HEK293 (cell line): ENCODE results near the gene CACNA1F.

Source experiments
- CTCF ChIA-PET: fragments of 350-600 bp; formaldehyde crosslinking; extraction: SDS; loops from one replicate; lab custom pipeline; 2021; ENCODE audit warnings: antibody characterized with exemption; lab: Yijun Ruan, JAX
- POLR2A ChIA-PET: fragments of 300-600 bp; formaldehyde crosslinking; extraction: SDS; loops from one replicate; lab custom pipeline; 2020; ENCODE audit warnings: antibody characterized with exemption, inconsistent platforms; lab: Yijun Ruan, JAX
- H3K27ac ChIP-seq: fragments of 200-500 bp; sonication (Bioruptor generic); 2 replicates; pipeline ENCODE4 v1.5.1; 2014; ENCODE audit warnings: low read depth, low read length, control low read depth, inconsistent platforms; ENCODE audit errors: extremely low read depth
- H3K36me3 ChIP-seq, 2 experiments: fragments of 200-500 bp in 1 of 2; sonication (Bioruptor generic) in 1 of 2; 1 replicate in 1 of 2; 2 replicates in 1 of 2; pipeline ENCODE4 v1.5.1; 2014 to 2017; ENCODE audit warnings: inconsistent platforms in 2 of 2, low read length in 2 of 2; ENCODE audit not compliant: control insufficient read depth in 2 of 2, insufficient read depth in 1 of 2
- H3K4me1 ChIP-seq: fragments of 200-500 bp; sonication (Bioruptor generic); 2 replicates; pipeline ENCODE4 v1.5.1; 2014; ENCODE audit warnings: mild to moderate bottlenecking, low read length, inconsistent platforms; ENCODE audit not compliant: control insufficient read depth, insufficient read depth
- H3K4me3 ChIP-seq: 2 replicates; pipeline ENCODE4 v1.5.1; 2011; ENCODE audit warnings: low read depth, mild to moderate bottlenecking, control low read depth, low read length, moderate library complexity
- H3K9me3 ChIP-seq: fragments of 200-500 bp; sonication (Bioruptor generic); 2 replicates; pipeline ENCODE4 v1.5.1; 2014; ENCODE audit warnings: low read depth, low read length, inconsistent platforms; ENCODE audit not compliant: control insufficient read depth, insufficient read depth
- ATF2 ChIP-seq: fragments of 450-650 bp; formaldehyde crosslinking; IDR thresholded peaks from 2 replicates; pipeline ENCODE4 v1.5.1; 2016; ENCODE audit warnings: missing biosample characterization, missing genetic modification characterization, low read depth
- EGR2 ChIP-seq: fragments of 450-650 bp; formaldehyde crosslinking; IDR thresholded peaks from 2 replicates; pipeline ENCODE4 v1.5.1; 2016; ENCODE audit warnings: low read depth, missing biosample characterization, missing genetic modification characterization
- GLIS2 ChIP-seq: fragments of 450-650 bp; formaldehyde crosslinking; IDR thresholded peaks from 2 replicates; pipeline ENCODE4 v1.5.1; 2016; ENCODE audit warnings: missing biosample characterization, missing genetic modification characterization
- PRDM1 ChIP-seq: fragments of 450-650 bp; formaldehyde crosslinking; IDR thresholded peaks from 2 replicates; pipeline ENCODE4; 2016; ENCODE audit warnings: missing biosample characterization, missing genetic modification characterization
- PRDM4 ChIP-seq: fragments of 450-650 bp; formaldehyde crosslinking; IDR thresholded peaks from 2 replicates; pipeline ENCODE4 v1.5.1; 2017; ENCODE audit warnings: missing biosample characterization, missing genetic modification characterization
- SP3 ChIP-seq: fragments of 450-650 bp; formaldehyde crosslinking; IDR thresholded peaks from 2 replicates; pipeline ENCODE4 v1.5.1; 2016; ENCODE audit warnings: missing biosample characterization, missing genetic modification characterization
- YY2 ChIP-seq: fragments of 450-650 bp; formaldehyde crosslinking; IDR thresholded peaks from 2 replicates; pipeline ENCODE4 v1.5.1; 2016; ENCODE audit warnings: missing biosample characterization, missing genetic modification characterization
- ZBTB21 ChIP-seq: fragments of 450-650 bp; formaldehyde crosslinking; IDR thresholded peaks from 2 replicates; pipeline ENCODE4 v1.5.1; 2017; ENCODE audit warnings: missing biosample characterization, missing genetic modification characterization
- ZBTB26 ChIP-seq: fragments of 450-650 bp; formaldehyde crosslinking; optimal IDR thresholded peaks from 2 replicates; pipeline ENCODE3; 2016; ENCODE audit warnings: missing biosample characterization, mild to moderate bottlenecking, missing genetic modification characterization
- ZNF10 ChIP-seq: fragments of 450-650 bp; formaldehyde crosslinking; IDR thresholded peaks from 2 replicates; pipeline ENCODE4 v1.5.1; 2017; ENCODE audit warnings: missing biosample characterization, missing genetic modification characterization
- ZNF248 ChIP-seq: fragments of 450-650 bp; formaldehyde crosslinking; IDR thresholded peaks from 2 replicates; pipeline ENCODE4 v1.5.1; 2017; ENCODE audit warnings: missing biosample characterization, missing genetic modification characterization
- ZNF26 ChIP-seq: fragments of 450-650 bp; formaldehyde crosslinking; IDR thresholded peaks from 2 replicates; pipeline ENCODE4 v1.5.1; 2016; ENCODE audit warnings: missing biosample characterization, missing genetic modification characterization
- ZNF274 ChIP-seq, 2 experiments: fragments of 200-500 bp in 1 of 2; fragments of 450-650 bp in 1 of 2; sonication (Bioruptor generic) in 1 of 2; formaldehyde crosslinking in 1 of 2; IDR thresholded peaks; 2 replicates each; pipeline versions ENCODE4 v1.5.1 to v1.6.1; 2014 to 2016; ENCODE audit warnings: borderline replicate concordance in 1 of 2, inconsistent platforms in 1 of 2, low read length in 1 of 2, missing biosample characterization in 1 of 2, missing genetic modification characterization in 1 of 2
- ZNF335 ChIP-seq: fragments of 450-650 bp; formaldehyde crosslinking; conservative IDR thresholded peaks from 2 replicates; pipeline ENCODE4 v1.5.1; 2016; ENCODE audit warnings: missing biosample characterization, missing genetic modification characterization
- ZNF350 ChIP-seq: fragments of 450-650 bp; formaldehyde crosslinking; IDR thresholded peaks from 2 replicates; pipeline ENCODE4 v1.5.0; 2017; ENCODE audit warnings: missing biosample characterization, mild to moderate bottlenecking, missing genetic modification characterization
- ZNF362 ChIP-seq: fragments of 450-650 bp; formaldehyde crosslinking; IDR thresholded peaks from 2 replicates; pipeline ENCODE4 v1.5.1; 2016; ENCODE audit warnings: missing biosample characterization, missing genetic modification characterization
- ZNF391 ChIP-seq: fragments of 450-650 bp; formaldehyde crosslinking; IDR thresholded peaks from 2 replicates; pipeline ENCODE4 v1.5.1; 2016; ENCODE audit warnings: low read depth, missing biosample characterization, missing genetic modification characterization, borderline replicate concordance
- ZNF488 ChIP-seq: fragments of 450-650 bp; formaldehyde crosslinking; IDR thresholded peaks from 2 replicates; pipeline ENCODE4 v1.5.1; 2016; ENCODE audit warnings: missing biosample characterization, missing genetic modification characterization
- ZNF513 ChIP-seq: fragments of 450-650 bp; IDR thresholded peaks from 2 replicates; pipeline ENCODE4 v1.5.1; 2018; ENCODE audit warnings: missing biosample characterization, missing genetic modification characterization
- ZNF629 ChIP-seq: fragments of 450-650 bp; formaldehyde crosslinking; IDR thresholded peaks from 2 replicates; pipeline ENCODE4 v1.5.1; 2017; ENCODE audit warnings: missing biosample characterization, missing genetic modification characterization
- ZNF692 ChIP-seq: fragments of 450-650 bp; formaldehyde crosslinking; IDR thresholded peaks from 2 replicates; pipeline ENCODE4 v1.5.1; 2016; ENCODE audit warnings: missing biosample characterization, missing genetic modification characterization
- ZXDB ChIP-seq: fragments of 450-650 bp; formaldehyde crosslinking; IDR thresholded peaks from 2 replicates; pipeline ENCODE4 v1.5.1; 2016; ENCODE audit warnings: missing biosample characterization, missing genetic modification characterization

Gene CACNA1F

GRCh38 chrX:49269767-49270248 lies 36.7 kb upstream of the CACNA1F start, which contains the start of gene PPP1R3F (continued):
- no peak for TF ChIP-seq ZNF362 (tag by site-specific recombination)
- TF ChIP-seq EGR2 (tag by site-specific recombination): no peak
- TF ChIP-seq ZNF513 (tag by site-specific recombination): peak; percentile 89

GRCh38 chrX:49269010-49269766 lies 36.0 kb upstream of the CACNA1F start:
- Histone ChIP-seq H3K27ac (peak overlapping the region; percentile 87), H3K9me3 (no peaks in the 10 kb centered on the region), H3K4me1 (no peaks in the 10 kb centered on the region; the same call in 1 of the 2 replicates), H3K36me3 (peaks cover 0 to 3% of the 10 kb centered on the region in 2 experiments; a peak in 1 of 3 replicates), H3K4me3 (peak overlapping the region; percentile 73)
- POLR2A ChIA-PET: interaction anchor here (0.8 to 2.2 kb wide), 14 partner anchors 10 to 532 kb away, joined by 3 to 31 read pairs (median 5); partner anchors contain the start of genes HDAC6, PLP2 and TFE3
- CTCF ChIA-PET: interaction anchor here (0.8 to 1.4 kb wide), 3 partner anchors 22 to 570 kb away, joined by 3 to 5 read pairs (median 4); no protein-coding TSS in a partner anchor
- TF ChIP-seq ZBTB21 (tag by site-specific recombination) (peak; percentile 62), ZNF26 (tag by site-specific recombination) (no peak), ATF2 (tag by site-specific recombination) (peak; percentile 84), ZNF391 (tag by site-specific recombination) (0 out of 2 replicates have a peak, but pooled peaks have one; percentile 20), PRDM4 (tag by site-specific recombination) (no peak), ZNF335 (peak; percentile 99), SP3 (tag by site-specific recombination) (peak; percentile 96), ZNF350 (tag by site-specific recombination) (no peak), ZXDB (peak; percentile 75), GLIS2 (tag by site-specific recombination) (peak; percentile 85), ZNF488 (tag by site-specific recombination) (no peak), ZBTB26 (tag by site-specific recombination) (peak; percentile 58), YY2 (peak; percentile 81), ZNF274 (IDR thresholded peaks at IDR 0.05; ENCODE audit: low read length) (no peak), ZNF274 (tag by site-specific recombination; IDR thresholded peaks at IDR 0.05; ENCODE audit: borderline replicate concordance) (no peak), PRDM1 (tag by site-specific recombination) (no peak), ZNF10 (tag by site-specific recombination) (no peak), ZNF692 (tag by site-specific recombination) (no peak), ZNF629 (peak; percentile 85), ZNF248 (tag by site-specific recombination) (no peak)
